Esophagus muscularis mucosa (tissue), 4 donors: ENCODE results near the gene RPL34.

Experiments used
- EP300 ChIP-seq: sonication (generic); formaldehyde crosslinking; IDR thresholded peaks from one replicate; pipeline ENCODE4 v1.6.1; 2017; ENCODE audit warnings: antibody characterized with exemption
- POLR2A ChIP-seq: fragments of 450-650 bp; IDR thresholded peaks from one replicate; pipeline ENCODE4 v1.6.1; 2017; ENCODE audit warnings: antibody characterized with exemption, moderate library complexity, mild to moderate bottlenecking, low read depth
- POLR2AphosphoS5 ChIP-seq, 2 donors: sonication (generic); formaldehyde crosslinking; IDR thresholded peaks; one replicate each; pipeline ENCODE4 v1.6.1; 2017; ENCODE audit warnings: antibody characterized with exemption in 2 of 2
- TF ChIP-seq, protein P1 (sequence below), 3 experiments: fragments of 200-600 bp in 2 of 3; fragments of 450-650 bp in 1 of 3; sonication (generic) in 2 of 3; IDR thresholded peaks; one replicate each; pipeline ENCODE4 v1.5.1; 2017 to 2019; ENCODE audit warnings: antibody characterized with exemption in 3 of 3, mild to moderate bottlenecking in 2 of 3, moderate library complexity in 1 of 3

- TF ChIP-seq, protein P1, sequence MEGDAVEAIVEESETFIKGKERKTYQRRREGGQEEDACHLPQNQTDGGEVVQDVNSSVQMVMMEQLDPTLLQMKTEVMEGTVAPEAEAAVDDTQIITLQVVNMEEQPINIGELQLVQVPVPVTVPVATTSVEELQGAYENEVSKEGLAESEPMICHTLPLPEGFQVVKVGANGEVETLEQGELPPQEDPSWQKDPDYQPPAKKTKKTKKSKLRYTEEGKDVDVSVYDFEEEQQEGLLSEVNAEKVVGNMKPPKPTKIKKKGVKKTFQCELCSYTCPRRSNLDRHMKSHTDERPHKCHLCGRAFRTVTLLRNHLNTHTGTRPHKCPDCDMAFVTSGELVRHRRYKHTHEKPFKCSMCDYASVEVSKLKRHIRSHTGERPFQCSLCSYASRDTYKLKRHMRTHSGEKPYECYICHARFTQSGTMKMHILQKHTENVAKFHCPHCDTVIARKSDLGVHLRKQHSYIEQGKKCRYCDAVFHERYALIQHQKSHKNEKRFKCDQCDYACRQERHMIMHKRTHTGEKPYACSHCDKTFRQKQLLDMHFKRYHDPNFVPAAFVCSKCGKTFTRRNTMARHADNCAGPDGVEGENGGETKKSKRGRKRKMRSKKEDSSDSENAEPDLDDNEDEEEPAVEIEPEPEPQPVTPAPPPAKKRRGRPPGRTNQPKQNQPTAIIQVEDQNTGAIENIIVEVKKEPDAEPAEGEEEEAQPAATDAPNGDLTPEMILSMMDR (IDR thresholded peaks at IDR 0.05) = no peak
- TF ChIP-seq POLR2A = no peak
- TF ChIP-seq POLR2AphosphoS5 (IDR thresholded peaks at IDR 0.05) = no peak
- no peak for TF ChIP-seq EP300
Observed at GRCh38 chr4:108646706-108647105, 26.3 kb downstream of the RPL34 start.
